ENCODE measurements around the gene EIF2AK3. TPM values are rescaled to one million over a fixed set of nuclear protein-coding genes. Genes with fewer than 3 reads are reported as not detected.

Gene EIF2AK3
- total RNA-seq, 1 donor from 2014 or later, result 16.6 TPM

- H3K4me1 Mint-ChIP-seq (ENCODE audit: unreplicated experiment), result no peaks in the 10 kb centered on the region
- peaks cover 33% of the 10 kb centered on the region for H3K27me3 Mint-ChIP-seq (ENCODE audit: unreplicated experiment)
- no peak for DNase-seq (ENCODE audit: extremely low spot score, unreplicated experiment)
Measured at GRCh38 chr2:88638743-88639142, 11.5 kb upstream of the EIF2AK3 start.

GRCh38 chr2:88638123-88638650, 10.9 kb upstream of the EIF2AK3 start:
- H3K4me3 Mint-ChIP-seq (ENCODE audit: unreplicated experiment), result no peak overlapping the region
- DNase-seq (ENCODE audit: extremely low spot score, unreplicated experiment), result no peak
- peaks cover 32% of the 10 kb centered on the region for H3K27me3 Mint-ChIP-seq (ENCODE audit: unreplicated experiment)
- no peak overlapping the region for H3K27ac Mint-ChIP-seq (ENCODE audit: unreplicated experiment)
- peaks cover 4% of the 10 kb centered on the region for H3K36me3 Mint-ChIP-seq (ENCODE audit: unreplicated experiment)
- no peak for TF ChIP-seq CTCF (IDR thresholded peaks at IDR 0.05)
- H3K9me3 Mint-ChIP-seq (ENCODE audit: unreplicated experiment), result peaks cover 19% of the 10 kb centered on the region
- no peaks in the 10 kb centered on the region for H3K4me1 Mint-ChIP-seq (ENCODE audit: unreplicated experiment)

More at GRCh38 chr2:88638743-88639142, 11.5 kb upstream of the EIF2AK3 start:
- Mint-ChIP-seq H3K9me3 (ENCODE audit: unreplicated experiment) (peaks cover 19% of the 10 kb centered on the region), H3K27ac (ENCODE audit: unreplicated experiment) (no peak overlapping the region), H3K4me3 (ENCODE audit: unreplicated experiment) (no peak overlapping the region), H3K36me3 (ENCODE audit: unreplicated experiment) (peaks cover 4% of the 10 kb centered on the region)
- no peak for TF ChIP-seq CTCF (IDR thresholded peaks at IDR 0.05)

- Mint-ChIP-seq H3K4me1 (ENCODE audit: unreplicated experiment) (no peaks in the 10 kb centered on the region), H3K4me3 (ENCODE audit: unreplicated experiment) (no peak overlapping the region), H3K27ac (ENCODE audit: unreplicated experiment) (no peak overlapping the region), H3K27me3 (ENCODE audit: unreplicated experiment) (peaks cover 27% of the 10 kb centered on the region), H3K9me3 (ENCODE audit: unreplicated experiment) (peaks cover 19% of the 10 kb centered on the region), H3K36me3 (ENCODE audit: unreplicated experiment) (peaks cover 4% of the 10 kb centered on the region)
- TF ChIP-seq CTCF (IDR thresholded peaks at IDR 0.05), result no peak
- DNase-seq (ENCODE audit: extremely low spot score, unreplicated experiment), result no peak
Measured at GRCh38 chr2:88637464-88637863, 10.2 kb upstream of the EIF2AK3 start.

GRCh38 chr2:88636026-88636425, 8.8 kb upstream of the EIF2AK3 start:
- Mint-ChIP-seq H3K4me3 (ENCODE audit: unreplicated experiment) (no peak overlapping the region), H3K4me1 (ENCODE audit: unreplicated experiment) (no peaks in the 10 kb centered on the region), H3K36me3 (ENCODE audit: unreplicated experiment) (peaks cover 4% of the 10 kb centered on the region), H3K9me3 (ENCODE audit: unreplicated experiment) (peaks cover 19% of the 10 kb centered on the region), H3K27me3 (ENCODE audit: unreplicated experiment) (peaks cover 24% of the 10 kb centered on the region), H3K27ac (ENCODE audit: unreplicated experiment) (no peak overlapping the region)
- TF ChIP-seq CTCF (IDR thresholded peaks at IDR 0.05), result no peak
- no peak for DNase-seq (ENCODE audit: extremely low spot score, unreplicated experiment)

- no peaks in the 10 kb centered on the region for H3K9me3 Mint-ChIP-seq (ENCODE audit: unreplicated experiment)
- no peaks in the 10 kb centered on the region for H3K36me3 Mint-ChIP-seq (ENCODE audit: unreplicated experiment)
- no peak for TF ChIP-seq CTCF (IDR thresholded peaks at IDR 0.05)
- peaks cover 5% of the 10 kb centered on the region for H3K27me3 Mint-ChIP-seq (ENCODE audit: unreplicated experiment)
- no peak for DNase-seq (ENCODE audit: extremely low spot score, unreplicated experiment)
- no peak overlapping the region for H3K4me3 Mint-ChIP-seq (ENCODE audit: unreplicated experiment)
- H3K4me1 Mint-ChIP-seq (ENCODE audit: unreplicated experiment), result peaks cover 2% of the 10 kb centered on the region
- H3K27ac Mint-ChIP-seq (ENCODE audit: unreplicated experiment), result no peak overlapping the region
Measured at GRCh38 chr2:88632569-88632968, 5.3 kb upstream of the EIF2AK3 start.

Measured in osteocyte (in vitro differentiated cells).